C4-2B (cell line): ENCODE data around the gene VTI1A.

Experiments
- H3K27ac ChIP-seq: fragments of 450-650 bp; 2 replicates; pipeline ENCODE4 v1.5.1; 2017
- ZFX ChIP-seq: fragments of 450-650 bp; IDR thresholded peaks from 2 replicates; pipeline ENCODE4 v1.6.1; 2017
- TF ChIP-seq, protein P1 (sequence below): fragments of 450-650 bp; conservative IDR thresholded peaks from 2 replicates; pipeline ENCODE4 v1.5.1; 2017; ENCODE audit warnings: mild to moderate bottlenecking

Gene VTI1A

DNA sequence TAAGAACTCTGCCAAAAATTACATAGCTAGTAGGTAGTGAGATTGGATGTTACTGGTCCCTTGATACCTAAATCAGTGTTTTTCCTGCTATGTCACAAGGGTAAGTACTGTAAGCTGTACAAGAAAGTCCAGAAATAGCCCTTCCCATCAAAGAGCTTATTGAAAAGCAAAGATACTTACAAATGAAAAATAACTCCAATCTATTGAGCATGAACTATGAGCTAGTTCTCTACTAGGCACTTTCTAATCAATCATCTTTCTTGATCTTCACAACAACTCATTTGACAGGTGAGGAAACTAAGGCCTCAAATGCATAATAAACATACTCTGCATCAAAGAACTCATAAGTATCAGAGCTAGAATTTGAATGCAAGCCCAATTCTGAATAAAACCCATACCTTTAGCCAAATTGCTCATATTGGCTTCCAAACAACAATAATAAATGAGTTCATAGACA is 253.2 kb downstream of the VTI1A start:
- TF ChIP-seq, protein P1, sequence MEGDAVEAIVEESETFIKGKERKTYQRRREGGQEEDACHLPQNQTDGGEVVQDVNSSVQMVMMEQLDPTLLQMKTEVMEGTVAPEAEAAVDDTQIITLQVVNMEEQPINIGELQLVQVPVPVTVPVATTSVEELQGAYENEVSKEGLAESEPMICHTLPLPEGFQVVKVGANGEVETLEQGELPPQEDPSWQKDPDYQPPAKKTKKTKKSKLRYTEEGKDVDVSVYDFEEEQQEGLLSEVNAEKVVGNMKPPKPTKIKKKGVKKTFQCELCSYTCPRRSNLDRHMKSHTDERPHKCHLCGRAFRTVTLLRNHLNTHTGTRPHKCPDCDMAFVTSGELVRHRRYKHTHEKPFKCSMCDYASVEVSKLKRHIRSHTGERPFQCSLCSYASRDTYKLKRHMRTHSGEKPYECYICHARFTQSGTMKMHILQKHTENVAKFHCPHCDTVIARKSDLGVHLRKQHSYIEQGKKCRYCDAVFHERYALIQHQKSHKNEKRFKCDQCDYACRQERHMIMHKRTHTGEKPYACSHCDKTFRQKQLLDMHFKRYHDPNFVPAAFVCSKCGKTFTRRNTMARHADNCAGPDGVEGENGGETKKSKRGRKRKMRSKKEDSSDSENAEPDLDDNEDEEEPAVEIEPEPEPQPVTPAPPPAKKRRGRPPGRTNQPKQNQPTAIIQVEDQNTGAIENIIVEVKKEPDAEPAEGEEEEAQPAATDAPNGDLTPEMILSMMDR: no peak
- TF ChIP-seq ZFX: no peak
- no peak overlapping the region for H3K27ac ChIP-seq

DNA sequence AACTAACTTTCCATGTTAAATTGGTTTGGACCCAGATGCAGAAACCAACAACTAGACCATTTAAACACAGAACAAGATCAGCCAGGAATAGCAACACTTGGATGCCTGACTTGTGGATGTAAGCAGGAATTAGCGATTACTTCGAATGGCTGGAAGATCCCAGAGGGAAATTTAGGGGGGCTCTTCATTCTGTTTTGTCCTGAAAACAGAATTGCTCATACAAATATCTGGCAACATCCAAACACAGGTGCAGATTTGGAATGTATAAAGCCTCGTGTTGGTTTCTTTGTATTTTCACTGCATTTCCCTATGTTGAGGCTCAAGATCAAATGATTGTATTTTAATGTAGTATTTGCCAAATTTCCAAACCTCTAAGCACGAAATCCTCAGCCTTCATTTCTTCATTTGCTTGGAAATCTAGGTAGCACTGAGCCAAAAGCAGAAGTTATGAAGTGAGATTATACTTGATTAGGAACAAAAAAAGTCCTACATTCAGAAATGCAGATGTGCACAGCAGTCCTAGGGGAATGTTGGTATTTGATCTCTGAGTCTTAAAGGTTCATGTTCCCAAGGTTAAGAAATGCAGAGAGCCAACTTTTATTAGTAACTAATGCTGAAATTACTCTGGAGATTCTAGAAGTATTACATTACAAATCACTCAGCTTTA is 254.3 kb downstream of the VTI1A start:
- no peak overlapping the region for H3K27ac ChIP-seq
- TF ChIP-seq, protein P1: no peak
- TF ChIP-seq ZFX: no peak

DNA sequence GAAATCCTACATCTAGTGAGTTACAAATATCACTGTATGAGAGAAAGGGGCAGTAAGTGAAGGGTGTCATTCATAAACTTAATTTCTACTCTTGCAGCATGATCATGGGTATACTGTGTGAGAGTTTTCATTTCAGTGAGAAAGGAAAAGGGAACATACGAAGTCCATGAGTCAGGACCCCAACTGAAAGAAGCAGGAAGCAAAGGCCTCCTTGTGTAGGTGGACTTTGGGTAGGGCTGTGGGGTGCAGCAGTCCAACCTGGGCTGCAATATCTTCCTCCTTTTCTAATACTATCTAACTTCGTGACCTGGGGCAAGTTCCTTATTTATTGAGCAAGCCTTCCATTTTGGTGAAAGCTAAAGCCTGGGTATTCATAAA is 254.9 kb downstream of the VTI1A start:
- H3K27ac ChIP-seq: no peak overlapping the region
- TF ChIP-seq ZFX: no peak
- TF ChIP-seq, protein P1: no peak

GRCh38 chr10:112706577-112706976 is 259.6 kb downstream of the VTI1A start:
- H3K27ac ChIP-seq: no peak overlapping the region
- TF ChIP-seq ZFX: no peak
- TF ChIP-seq, protein P1: no peak

GRCh38 chr10:112708461-112708860 is 261.4 kb downstream of the VTI1A start:
- no peak overlapping the region for H3K27ac ChIP-seq
- TF ChIP-seq ZFX: no peak
- TF ChIP-seq, protein P1: no peak

GRCh38 chr10:112710528-112710927 is 263.5 kb downstream of the VTI1A start:
- no peak for TF ChIP-seq ZFX
- TF ChIP-seq, protein P1: no peak
- H3K27ac ChIP-seq: no peak overlapping the region

- no peak for TF ChIP-seq ZFX
- TF ChIP-seq, protein P1: no peak
- H3K27ac ChIP-seq: no peak overlapping the region
These were observed 264.4 kb downstream of the VTI1A start for GRCh38 chr10:112711366-112711765.
